Germinal center (tissue), 1 donor: ENCODE measurements around the gene TANK.

Experiments
- DNase-seq: peaks from one replicate; pipeline ENCODE4 v3.0.0; 2012; ENCODE audit warnings: mixed read lengths, low spot score

The TANK gene

DNA sequence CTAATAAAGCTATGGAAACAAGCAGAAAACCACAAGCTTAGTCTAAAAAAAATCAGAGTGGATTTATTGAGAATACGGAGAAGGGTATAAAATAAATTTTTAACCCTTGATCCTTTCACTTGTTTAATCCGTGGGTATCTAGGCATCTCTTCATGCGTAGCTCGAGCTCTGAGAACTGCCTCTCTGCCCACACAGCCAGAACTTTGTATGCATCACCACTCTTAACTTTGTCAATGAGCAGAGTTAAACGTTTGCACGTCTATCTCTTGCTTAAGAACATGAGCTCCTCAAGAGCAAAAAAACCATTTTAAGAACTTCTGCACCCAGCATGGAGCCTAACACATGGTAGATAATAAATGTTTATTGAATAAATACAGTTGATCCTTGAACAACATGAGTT, 26.9 kb upstream of the TANK start:
- no peak for DNase-seq

- DNase-seq, result no peak
Observed at GRCh38 chr2:161134547-161135518, 25.4 kb upstream of the TANK start.

DNA sequence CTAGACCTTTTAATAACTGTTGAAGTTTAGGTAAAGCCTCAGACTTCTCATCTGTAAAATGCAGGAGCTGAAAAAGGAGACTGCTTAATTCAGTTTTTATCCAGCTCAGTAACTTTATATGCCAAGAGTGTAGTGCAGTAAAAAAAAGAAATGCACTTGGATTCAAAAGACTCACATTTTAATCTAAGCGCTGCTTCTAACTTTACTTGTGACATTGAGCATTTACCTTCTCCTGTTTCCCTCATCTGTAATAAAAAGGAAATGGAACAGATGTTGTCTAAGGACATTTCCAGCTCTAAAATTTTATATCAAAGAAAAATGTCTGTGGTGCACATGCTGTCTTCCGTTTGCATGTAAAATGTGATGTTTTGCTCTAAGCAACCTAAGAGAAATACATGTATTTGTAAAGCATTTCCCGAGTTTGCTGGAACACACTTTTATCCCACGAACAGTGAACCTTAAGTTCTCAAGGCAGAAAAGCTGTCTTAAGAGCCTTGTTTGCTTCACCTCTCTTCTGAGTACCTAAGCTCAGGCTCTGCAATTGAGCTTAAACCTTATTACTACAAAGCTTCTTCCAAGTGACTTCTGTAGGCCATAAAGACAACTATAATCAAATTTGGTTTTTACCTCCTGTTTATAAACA, 24.2 kb upstream of the TANK start:
- DNase-seq, result no peak

GRCh38 chr2:161136696-161137324, 23.4 kb upstream of the TANK start:
- DNase-seq, result peak; percentile 74

GRCh38 chr2:161138429-161138828, 21.8 kb upstream of the TANK start:
- peak; percentile 29 for DNase-seq

DNA sequence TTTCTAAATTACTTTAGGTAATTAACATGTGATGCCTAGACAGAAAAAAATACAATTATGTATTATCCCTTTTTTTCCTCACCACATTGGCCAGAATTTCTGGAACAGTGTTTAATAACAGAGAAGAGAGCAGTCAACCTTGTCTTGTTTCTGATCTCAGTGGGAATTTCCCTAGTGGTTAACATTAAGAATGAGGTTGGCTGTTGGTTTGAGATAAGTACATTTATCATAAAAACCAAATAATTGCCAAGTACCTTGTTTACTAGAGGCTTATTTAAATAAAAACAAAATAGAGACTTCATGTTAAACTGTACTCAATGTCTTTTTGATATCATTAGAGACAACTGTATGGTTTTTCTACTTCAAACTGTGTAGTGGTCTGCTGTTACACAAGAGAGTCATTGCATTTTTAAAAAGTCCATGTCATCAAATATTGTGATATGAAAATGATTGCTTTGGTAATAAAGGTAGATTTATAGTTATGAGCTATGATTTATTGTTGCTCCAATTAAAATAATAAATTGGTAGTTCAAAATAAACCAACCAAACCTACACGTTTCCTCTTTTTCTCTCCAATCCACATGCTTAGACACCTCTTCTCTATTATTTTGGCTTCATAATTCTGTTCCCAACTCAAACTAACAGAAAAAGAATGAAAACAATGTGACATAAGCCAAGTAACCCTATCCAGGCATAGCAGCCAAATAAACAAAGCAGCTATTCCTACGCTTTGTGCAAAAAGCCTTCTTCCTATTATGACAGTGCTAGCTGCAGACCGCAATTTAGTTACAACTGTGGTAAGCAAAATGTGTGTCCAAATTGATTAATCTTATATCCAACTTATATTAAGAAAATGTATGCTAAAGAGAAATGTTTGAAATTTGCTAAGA, 20.9 kb upstream of the TANK start:
- DNase-seq, result no peak

DNA sequence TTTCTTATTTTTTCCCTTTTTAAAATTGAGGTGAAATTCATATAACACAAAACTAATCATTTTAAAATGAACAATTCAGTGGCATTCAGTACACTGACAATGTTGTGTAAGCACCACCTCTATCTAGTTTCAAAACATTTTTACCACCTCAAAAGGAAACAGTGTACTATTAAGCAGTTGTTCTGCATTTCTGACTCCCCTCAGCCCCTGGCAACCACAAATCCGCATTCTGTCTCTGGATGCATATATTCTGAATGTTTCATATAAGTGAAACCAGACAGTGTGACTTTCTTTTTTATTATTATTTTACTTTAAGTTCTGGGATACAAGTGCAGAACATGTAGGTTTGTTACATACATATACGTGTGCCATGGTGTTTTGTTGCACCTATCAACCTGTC, 19.2 kb upstream of the TANK start:
- no peak for DNase-seq

GRCh38 chr2:161146209-161146775, 13.9 kb upstream of the TANK start:
- DNase-seq, result no peak

GRCh38 chr2:161146996-161147395, 13.2 kb upstream of the TANK start:
- DNase-seq, result no peak

- DNase-seq, result no peak
Observed at GRCh38 chr2:161147856-161148255, 12.4 kb upstream of the TANK start.

DNA sequence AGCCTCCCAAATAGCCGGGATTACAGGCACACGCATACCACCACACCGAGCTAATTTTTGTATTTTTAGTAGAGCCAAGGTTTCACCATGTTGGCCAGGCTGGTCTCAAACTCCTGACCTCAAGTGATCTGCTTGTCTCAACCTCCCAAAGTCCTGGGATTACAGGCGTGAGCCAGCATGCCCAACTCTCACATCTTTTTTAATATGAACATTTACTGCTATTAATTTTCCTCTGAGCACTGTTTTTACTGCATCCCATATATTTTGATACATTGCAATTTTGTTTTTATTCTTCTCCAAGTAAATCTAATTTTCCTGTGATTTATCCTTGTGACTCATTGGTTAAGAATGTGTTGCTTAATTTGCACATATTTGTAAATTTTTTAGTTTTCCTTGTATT, 9.5 kb upstream of the TANK start:
- DNase-seq, result no peak

DNA sequence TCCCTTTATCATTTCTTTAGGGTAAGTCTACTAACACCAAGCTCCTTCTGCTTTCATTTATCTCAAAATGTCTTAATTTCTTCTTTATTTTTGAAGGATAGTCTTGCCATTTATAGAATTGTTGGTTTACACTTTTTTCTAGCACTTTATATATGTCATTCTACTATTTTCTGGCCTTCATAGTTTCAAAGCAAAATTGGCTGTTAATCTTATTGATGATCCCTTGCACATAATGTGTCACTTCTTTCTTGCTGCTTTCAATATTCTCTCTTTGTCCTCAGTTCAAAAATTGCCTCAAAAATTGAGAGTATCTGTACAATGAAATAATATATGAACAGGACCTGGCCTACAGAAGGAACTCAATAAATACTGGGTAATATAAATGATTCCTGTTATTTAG, 7.9 kb upstream of the TANK start:
- no peak for DNase-seq

- no peak for DNase-seq
Observed at GRCh38 chr2:161158882-161159281, 1.3 kb upstream of the TANK start.

- DNase-seq, result no peak
Observed at GRCh38 chr2:161159456-161160225, 587 bp upstream of the TANK start.

GRCh38 chr2:161161074-161161706, 962 bp downstream of the TANK start:
- DNase-seq, result no peak

DNA sequence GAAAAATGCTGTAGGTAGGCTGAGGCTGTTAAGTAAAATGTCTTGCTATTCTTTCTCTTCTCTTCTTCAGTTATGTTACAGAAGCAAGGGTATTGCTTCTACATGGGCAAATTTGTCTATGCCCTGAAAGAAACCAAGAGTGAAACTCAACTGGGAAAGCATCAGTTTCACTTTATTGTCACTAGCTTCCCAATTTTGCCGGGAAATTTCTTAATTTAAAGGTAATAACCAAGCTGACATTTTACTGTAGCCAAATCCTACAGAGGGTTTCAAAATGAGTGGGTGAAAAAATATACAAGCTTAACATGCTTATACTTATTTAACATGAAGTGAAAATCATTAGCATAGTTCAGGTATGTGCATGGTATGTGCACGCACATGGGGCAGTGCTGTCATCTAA, 3.2 kb downstream of the TANK start:
- DNase-seq, result no peak

GRCh38 chr2:161164161-161164560, 3.9 kb downstream of the TANK start:
- no peak for DNase-seq

DNA sequence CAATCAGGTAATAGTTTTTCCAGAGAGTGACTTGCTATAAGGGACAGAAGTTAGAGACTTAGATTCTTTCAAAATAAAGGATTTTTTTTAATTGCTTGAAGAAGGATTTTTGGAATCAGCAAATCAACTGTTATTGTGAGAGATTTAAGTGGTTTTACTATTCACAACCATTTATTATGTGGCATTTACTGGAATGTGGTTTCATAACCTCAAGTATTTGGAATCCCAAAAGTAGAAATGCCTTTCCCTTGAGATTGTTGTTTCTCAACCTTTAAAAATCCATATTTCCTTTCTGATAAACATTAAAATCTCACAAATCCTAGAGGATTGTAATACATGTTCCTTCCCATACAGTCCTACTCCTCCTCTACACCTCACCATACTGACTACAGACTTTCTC, 5.0 kb downstream of the TANK start:
- DNase-seq, result no peak

DNA sequence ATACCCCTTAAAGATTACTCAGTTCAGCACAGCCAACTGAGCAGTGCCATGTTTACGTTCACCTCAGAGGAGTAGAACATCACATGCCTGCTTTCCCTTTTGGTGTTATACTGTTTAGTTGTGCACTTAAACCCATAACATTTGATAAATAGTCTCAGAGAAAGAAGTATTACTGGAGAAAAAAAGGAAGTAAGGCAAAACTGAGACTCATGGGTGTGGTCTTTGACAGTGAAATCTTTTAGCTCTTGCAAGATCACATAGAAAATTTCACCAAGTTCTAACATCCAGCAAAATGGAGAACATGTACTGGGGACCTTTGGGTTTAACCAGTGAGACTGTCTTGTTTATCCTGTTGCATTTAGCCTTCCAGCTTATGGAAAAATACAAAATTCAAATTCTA, 5.6 kb downstream of the TANK start:
- peak; percentile 13 for DNase-seq
